ENCODE results near the gene WDR4. TPM values are rescaled to one million over a fixed set of nuclear protein-coding genes. Genes with fewer than 3 reads are reported as not detected.

The WDR4 gene
- total and polyA plus RNA-seq, 2 of the 13 experiments (the other 11 are each of a cell fraction or from before 2014, with no cell fraction given): 11.3 to 14.4 TPM

GRCh38 chr21:42892931-42893755 is 13.8 kb upstream of the WDR4 start, which contains the start of gene NDUFV3 (continued):
- peak; percentile 95 for TF ChIP-seq NFAT5 (CRISPR knock-in tag; IDR thresholded peaks at IDR 0.05)
- TF ChIP-seq HINFP (CRISPR knock-in tag; IDR thresholded peaks at IDR 0.05; ENCODE audit: low read depth): peak; percentile 30; the same call in 1 of the 2 replicates
- TF ChIP-seq ETS1 (CRISPR knock-in tag; IDR thresholded peaks at IDR 0.05): peak; percentile 76; the same call in 1 of the 2 replicates
- TF ChIP-seq TMF1 (CRISPR knock-in tag; IDR thresholded peaks at IDR 0.05; ENCODE audit: low read depth): peak; percentile 69; the same call in 1 of the 2 replicates
- no peak; the same call in 1 of the 2 replicates for TF ChIP-seq JDP2 (CRISPR knock-in tag; IDR thresholded peaks at IDR 0.05; ENCODE audit: borderline replicate concordance)
- no peak for TF ChIP-seq RORA (CRISPR knock-in tag; IDR thresholded peaks at IDR 0.05)
- TF ChIP-seq ZNF572 (CRISPR knock-in tag; IDR thresholded peaks at IDR 0.05): no peak; the same call in 1 of the 2 replicates
- 0 out of 2 replicates have a peak, but pooled peaks have one; percentile 78 for TF ChIP-seq ZNF180 (CRISPR knock-in tag; IDR thresholded peaks at IDR 0.05; ENCODE audit: borderline replicate concordance, low read depth)
- TF ChIP-seq POLR2G (IDR thresholded peaks at IDR 0.05; ENCODE audit: low read depth, low read length): peak; percentile 98
- no peak for TF ChIP-seq CEBPB (IDR thresholded peaks at IDR 0.05; ENCODE audit: borderline replicate concordance, low read depth, low read length)
- TF ChIP-seq SNAPC4 (CRISPR knock-in tag; IDR thresholded peaks at IDR 0.05): peak; percentile 67
- no peak for TF ChIP-seq CREBL2 (CRISPR knock-in tag; IDR thresholded peaks at IDR 0.05; ENCODE audit: borderline replicate concordance)
- 0 out of 2 replicates have a peak, but pooled peaks have one; percentile 20 for TF ChIP-seq ZNF296 (CRISPR knock-in tag; conservative IDR thresholded peaks at IDR 0.05)
- 0 out of 2 replicates have a peak, but pooled peaks have one; percentile 21 for TF ChIP-seq ZNF713 (CRISPR knock-in tag; IDR thresholded peaks at IDR 0.05)

All from HepG2 (cell line).